Prostate gland (tissue), 2 donors: Measurements from ENCODE around the gene ERICH3. TPM values are rescaled to one million over a fixed set of nuclear protein-coding genes. Genes with fewer than 3 reads are reported as not detected.

Experiments used
- DNase-seq: peaks from one replicate; pipeline ENCODE4 v3.0.0-alpha.2; 2019; ENCODE audit warnings: low spot score
- H3K27ac ChIP-seq, 2 donors: fragments of 200-600 bp; sonication (generic); 2 replicates each; pipeline ENCODE4 v1.5.1; 2017 to 2019
- H3K27me3 ChIP-seq: fragments of 200-600 bp; sonication (generic); replicated peaks from 2 replicates; pipeline ENCODE4 v1.5.1; 2019; ENCODE audit not compliant: insufficient read depth
- H3K36me3 ChIP-seq, 2 donors: fragments of 200-600 bp; sonication (generic); 1 replicate in 1 of 2; 2 replicates in 1 of 2; pipeline versions ENCODE4 v1.5.1 to v1.8.1; 2017 to 2019
- H3K4me1 ChIP-seq: fragments of 200-600 bp; sonication (generic); replicated peaks from 2 replicates; pipeline ENCODE4 v1.5.1; 2019
- H3K4me3 ChIP-seq, 2 donors: fragments of 200-600 bp; sonication (generic); 2 replicates each; pipeline ENCODE4 v1.5.1; 2017 to 2019
- H3K9me3 ChIP-seq: fragments of 200-600 bp; sonication (generic); 2 replicates; pipeline ENCODE4 v1.5.1; 2017
- POLR2A ChIP-seq: fragments of 450-650 bp; IDR thresholded peaks from one replicate; pipeline ENCODE4 v1.6.1; 2016; ENCODE audit warnings: antibody characterized with exemption, mild to moderate bottlenecking
- POLR2AphosphoS5 ChIP-seq: sonication (generic); formaldehyde crosslinking; IDR thresholded peaks from one replicate; pipeline ENCODE4 v1.6.1; 2017; ENCODE audit warnings: antibody characterized with exemption
- WGBS: methylation state at CpG from one replicate; pipeline ENCODE4 v1.1.5; 2018; 5-methylcytosine and 5-hydroxymethylcytosine counted together
- intact Hi-C: fragments of 100-400 bp; cut with DNase I; formaldehyde crosslinking; loops from one replicate; pipeline ENCODE4 v1.14.2; 2022
- total RNA-seq, 2 donors: library from RNA; depleted of rRNA; stranded (reverse); fragments of >200 nt; gene quantifications; one replicate each; pipeline ENCODE4 v1.1.0, GENCODE V29; 2016
- TF ChIP-seq, protein P1 (sequence below), 4 experiments: fragments of 200-600 bp in 2 of 4; fragments of 450-650 bp in 2 of 4; sonication (generic) in 2 of 4; IDR thresholded peaks; 1 replicate in 3 of 4; 2 replicates in 1 of 4; pipeline ENCODE4 v1.5.1; 2016 to 2019; ENCODE audit warnings: antibody characterized with exemption in 4 of 4, mild to moderate bottlenecking in 2 of 4, moderate library complexity in 2 of 4

The ERICH3 gene
- total RNA-seq, 2 donors from 2014 or later: 3.3 TPM; not detected in 1

DNA sequence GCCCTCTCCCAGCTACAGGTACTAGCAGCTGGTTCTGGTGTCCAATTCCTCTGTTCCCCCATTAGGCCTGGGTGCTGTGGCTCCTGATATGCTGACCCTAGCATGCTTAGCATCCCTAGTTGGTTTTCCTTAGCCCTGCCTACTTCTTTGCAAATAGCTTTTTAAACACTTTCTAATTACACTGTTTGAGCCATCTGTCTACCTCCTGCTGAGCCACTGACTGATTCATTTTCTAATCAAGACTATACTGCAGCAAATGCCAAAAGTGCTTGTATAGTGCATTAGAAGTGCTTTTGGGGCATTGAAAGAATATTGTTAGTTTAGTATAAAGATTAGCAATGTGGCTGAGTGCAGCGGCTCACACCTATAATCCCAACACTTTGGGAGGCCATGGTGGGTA is 36.3 kb downstream of the ERICH3 start:
- TF ChIP-seq, protein P1, sequence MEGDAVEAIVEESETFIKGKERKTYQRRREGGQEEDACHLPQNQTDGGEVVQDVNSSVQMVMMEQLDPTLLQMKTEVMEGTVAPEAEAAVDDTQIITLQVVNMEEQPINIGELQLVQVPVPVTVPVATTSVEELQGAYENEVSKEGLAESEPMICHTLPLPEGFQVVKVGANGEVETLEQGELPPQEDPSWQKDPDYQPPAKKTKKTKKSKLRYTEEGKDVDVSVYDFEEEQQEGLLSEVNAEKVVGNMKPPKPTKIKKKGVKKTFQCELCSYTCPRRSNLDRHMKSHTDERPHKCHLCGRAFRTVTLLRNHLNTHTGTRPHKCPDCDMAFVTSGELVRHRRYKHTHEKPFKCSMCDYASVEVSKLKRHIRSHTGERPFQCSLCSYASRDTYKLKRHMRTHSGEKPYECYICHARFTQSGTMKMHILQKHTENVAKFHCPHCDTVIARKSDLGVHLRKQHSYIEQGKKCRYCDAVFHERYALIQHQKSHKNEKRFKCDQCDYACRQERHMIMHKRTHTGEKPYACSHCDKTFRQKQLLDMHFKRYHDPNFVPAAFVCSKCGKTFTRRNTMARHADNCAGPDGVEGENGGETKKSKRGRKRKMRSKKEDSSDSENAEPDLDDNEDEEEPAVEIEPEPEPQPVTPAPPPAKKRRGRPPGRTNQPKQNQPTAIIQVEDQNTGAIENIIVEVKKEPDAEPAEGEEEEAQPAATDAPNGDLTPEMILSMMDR (IDR thresholded peaks at IDR 0.05): no peak
- TF ChIP-seq POLR2A (no peak), POLR2AphosphoS5 (no peak)
- no peak for DNase-seq
- H3K9me3 ChIP-seq: no peaks in the 10 kb centered on the region
- intact Hi-C loops: no loop called here
- H3K27ac ChIP-seq: no peak overlapping the region
- H3K4me1 ChIP-seq: no peaks in the 10 kb centered on the region
- no peaks in the 10 kb centered on the region for H3K27me3 ChIP-seq
- H3K4me3 ChIP-seq: no peak overlapping the region
- 90% methylated on average over 1 of the region's 1 CpG for WGBS
- no peaks in the 10 kb centered on the region for H3K36me3 ChIP-seq

DNA sequence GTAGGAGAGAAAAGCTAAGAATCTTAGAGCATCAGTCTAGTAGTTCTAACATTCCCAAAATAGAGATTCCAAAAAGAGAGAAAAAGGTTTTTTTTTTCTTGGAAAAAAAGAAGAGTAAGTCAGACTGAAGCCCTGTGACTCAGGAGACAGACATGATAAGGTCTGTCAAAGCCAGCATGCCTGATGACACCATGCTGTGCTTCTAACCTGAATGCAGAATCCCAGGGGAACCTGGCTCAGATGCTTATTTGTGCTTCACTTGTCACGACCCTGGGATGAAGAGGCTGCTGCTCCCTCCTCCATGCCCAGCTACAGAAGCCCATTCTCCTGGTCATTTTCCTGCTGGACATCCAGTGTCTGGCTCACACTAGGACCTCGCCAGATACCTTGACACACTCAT is 44.3 kb downstream of the ERICH3 start:
- Histone ChIP-seq H3K4me1 (no peaks in the 10 kb centered on the region), H3K27me3 (no peaks in the 10 kb centered on the region), H3K27ac (no peak overlapping the region), H3K36me3 (no peaks in the 10 kb centered on the region), H3K4me3 (no peak overlapping the region), H3K9me3 (no peaks in the 10 kb centered on the region)
- intact Hi-C loops: no loop called here
- 44% methylated on average over 2 of the region's 2 CpGs for WGBS
- TF ChIP-seq POLR2A (no peak), POLR2AphosphoS5 (no peak)
- TF ChIP-seq, protein P1 (IDR thresholded peaks at IDR 0.05): no peak
- no peak for DNase-seq

DNA sequence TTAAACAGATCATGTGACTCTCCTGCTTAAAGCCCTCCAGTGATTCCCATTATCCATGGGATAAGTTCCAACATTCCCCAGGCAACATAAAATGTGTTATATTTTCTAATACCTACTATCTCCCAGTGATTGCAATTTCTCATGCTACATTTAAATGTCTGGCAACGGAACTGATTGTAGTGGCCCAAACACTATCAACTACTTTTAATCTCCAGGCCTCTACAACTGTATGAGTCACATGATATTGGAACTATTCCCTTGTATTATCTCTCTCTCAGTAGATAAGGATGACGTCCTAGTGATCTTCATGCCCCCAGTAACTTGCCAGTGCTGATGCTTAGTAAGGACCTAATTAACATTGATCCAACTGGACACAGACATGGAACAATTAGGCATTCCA is 49.9 kb downstream of the ERICH3 start:
- DNase-seq: no peak
- H3K27me3 ChIP-seq: no peaks in the 10 kb centered on the region
- H3K27ac ChIP-seq: no peak overlapping the region
- H3K36me3 ChIP-seq: no peaks in the 10 kb centered on the region
- H3K4me3 ChIP-seq: no peak overlapping the region
- TF ChIP-seq POLR2AphosphoS5 (no peak), POLR2A (no peak)
- TF ChIP-seq, protein P1 (IDR thresholded peaks at IDR 0.05): no peak
- H3K4me1 ChIP-seq: no peaks in the 10 kb centered on the region
- H3K9me3 ChIP-seq: no peaks in the 10 kb centered on the region
- 82% methylated on average over 2 of the region's 2 CpGs for WGBS
- intact Hi-C loops: no loop called here

DNA sequence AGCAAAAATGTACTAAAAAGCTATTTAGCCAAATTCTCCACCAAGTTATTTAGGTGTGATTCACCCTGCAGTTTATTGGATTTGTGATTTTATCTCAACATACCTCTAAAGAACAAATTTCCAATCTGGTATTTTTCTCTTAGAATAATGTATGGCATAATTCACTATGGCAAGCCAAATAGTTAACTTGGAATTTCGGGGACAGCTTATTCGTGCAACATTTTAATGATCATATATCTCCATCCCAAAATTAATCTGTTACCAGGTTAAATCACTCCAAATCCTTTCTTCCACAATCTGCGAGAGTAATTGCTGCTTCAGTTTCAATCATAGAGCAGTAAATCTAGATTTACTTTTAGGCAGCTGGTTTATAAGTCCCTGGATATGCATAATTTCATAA is 53.4 kb downstream of the ERICH3 start:
- no peak overlapping the region for H3K4me3 ChIP-seq
- H3K36me3 ChIP-seq: no peaks in the 10 kb centered on the region
- no peak for DNase-seq
- TF ChIP-seq POLR2AphosphoS5 (no peak), POLR2A (no peak)
- TF ChIP-seq, protein P1 (IDR thresholded peaks at IDR 0.05): no peak
- 65% methylated on average over 3 of the region's 3 CpGs for WGBS
- H3K9me3 ChIP-seq: no peaks in the 10 kb centered on the region
- no peaks in the 10 kb centered on the region for H3K27me3 ChIP-seq
- H3K4me1 ChIP-seq: no peaks in the 10 kb centered on the region
- intact Hi-C loops: no loop called here
- H3K27ac ChIP-seq: no peak overlapping the region

DNA sequence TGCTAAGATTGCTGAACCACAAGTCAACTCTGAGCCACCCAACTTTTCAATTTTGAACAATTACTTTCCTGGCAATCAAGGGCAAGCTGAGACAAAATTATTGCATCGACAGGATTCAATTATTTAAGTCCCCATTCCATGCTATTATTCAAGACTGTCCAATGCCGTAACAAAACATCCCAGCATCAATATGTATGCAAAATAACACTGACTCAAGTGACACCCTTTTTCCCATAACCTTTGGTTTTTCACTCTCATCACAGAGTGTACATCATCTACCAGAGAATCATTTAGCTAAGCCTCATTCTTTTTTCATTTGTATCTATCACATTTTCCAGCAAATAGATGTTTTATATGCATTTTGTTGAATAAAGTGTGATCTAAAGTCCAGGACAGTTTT is 54.6 kb downstream of the ERICH3 start:
- Histone ChIP-seq H3K4me1 (no peaks in the 10 kb centered on the region), H3K9me3 (no peaks in the 10 kb centered on the region), H3K4me3 (no peak overlapping the region), H3K36me3 (no peaks in the 10 kb centered on the region), H3K27ac (no peak overlapping the region), H3K27me3 (no peaks in the 10 kb centered on the region)
- TF ChIP-seq POLR2AphosphoS5 (no peak), POLR2A (no peak)
- TF ChIP-seq, protein P1 (IDR thresholded peaks at IDR 0.05): no peak
- intact Hi-C loops: no loop called here
- 61% methylated on average over 2 of the region's 2 CpGs for WGBS
- no peak for DNase-seq
